Kidney epithelial cell (primary cell): Measurements from ENCODE around the gene PLXND1. TPM values are rescaled to one million over a fixed set of nuclear protein-coding genes. Genes with fewer than 3 reads are reported as not detected.

Experiments
- DNase-seq: peaks from one replicate; pipeline ENCODE4 v3.0.0-alpha.2; 2010; ENCODE audit warnings: low read depth
- H3K27me3 ChIP-seq: 2 replicates; pipeline ENCODE4 v1.6.0; 2011; ENCODE audit warnings: low read length; ENCODE audit not compliant: control insufficient read depth, insufficient read depth
- H3K36me3 ChIP-seq: 2 replicates; pipeline ENCODE4 v1.5.1; 2011; ENCODE audit warnings: low read length; ENCODE audit not compliant: control insufficient read depth, insufficient read depth
- H3K4me3 ChIP-seq: 2 replicates; pipeline ENCODE4 v1.5.1; 2011; ENCODE audit warnings: low read depth, mild to moderate bottlenecking, control low read depth, low read length
- total RNA-seq: library from RNA; depleted of rRNA; stranded (reverse); fragments of >200 nt; gene quantifications from 2 replicates; pipeline ENCODE4 v1.2.3, GENCODE V29; 2015
- TF ChIP-seq, protein P1 (sequence below): IDR thresholded peaks from 2 replicates; pipeline ENCODE4 v1.5.1; 2011; ENCODE audit warnings: mild to moderate bottlenecking, moderate library complexity, low read length, control low read depth, inconsistent platforms; ENCODE audit not compliant: insufficient read depth, poor library complexity, severe bottlenecking

The PLXND1 gene
- total RNA-seq, 1 donor from 2014 or later: 103 TPM

DNA sequence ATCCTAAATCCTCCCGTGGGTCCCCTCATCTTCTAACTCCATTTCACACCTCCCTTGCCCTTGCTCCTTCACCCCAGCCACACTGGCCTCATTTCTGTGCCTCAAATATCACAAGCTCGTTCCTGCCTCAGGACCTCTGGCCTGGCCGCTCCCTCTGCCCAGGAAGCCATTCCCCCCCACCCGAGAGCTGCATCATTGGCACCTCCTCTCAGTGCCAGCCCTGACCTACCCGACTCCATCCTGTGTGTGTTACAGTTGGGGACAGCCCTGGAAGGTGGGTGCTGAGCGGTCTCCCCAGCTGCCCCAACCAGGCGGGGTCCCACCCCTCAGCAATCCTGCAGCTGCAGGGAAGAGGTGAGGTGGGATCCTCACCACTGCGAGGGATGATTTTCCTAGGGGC is 14.5 kb downstream of the PLXND1 start:
- no peaks in the 10 kb centered on the region for H3K36me3 ChIP-seq
- no peak overlapping the region for H3K4me3 ChIP-seq
- TF ChIP-seq, protein P1, sequence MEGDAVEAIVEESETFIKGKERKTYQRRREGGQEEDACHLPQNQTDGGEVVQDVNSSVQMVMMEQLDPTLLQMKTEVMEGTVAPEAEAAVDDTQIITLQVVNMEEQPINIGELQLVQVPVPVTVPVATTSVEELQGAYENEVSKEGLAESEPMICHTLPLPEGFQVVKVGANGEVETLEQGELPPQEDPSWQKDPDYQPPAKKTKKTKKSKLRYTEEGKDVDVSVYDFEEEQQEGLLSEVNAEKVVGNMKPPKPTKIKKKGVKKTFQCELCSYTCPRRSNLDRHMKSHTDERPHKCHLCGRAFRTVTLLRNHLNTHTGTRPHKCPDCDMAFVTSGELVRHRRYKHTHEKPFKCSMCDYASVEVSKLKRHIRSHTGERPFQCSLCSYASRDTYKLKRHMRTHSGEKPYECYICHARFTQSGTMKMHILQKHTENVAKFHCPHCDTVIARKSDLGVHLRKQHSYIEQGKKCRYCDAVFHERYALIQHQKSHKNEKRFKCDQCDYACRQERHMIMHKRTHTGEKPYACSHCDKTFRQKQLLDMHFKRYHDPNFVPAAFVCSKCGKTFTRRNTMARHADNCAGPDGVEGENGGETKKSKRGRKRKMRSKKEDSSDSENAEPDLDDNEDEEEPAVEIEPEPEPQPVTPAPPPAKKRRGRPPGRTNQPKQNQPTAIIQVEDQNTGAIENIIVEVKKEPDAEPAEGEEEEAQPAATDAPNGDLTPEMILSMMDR: no peak
- DNase-seq: no peak
- no peaks in the 10 kb centered on the region for H3K27me3 ChIP-seq

DNA sequence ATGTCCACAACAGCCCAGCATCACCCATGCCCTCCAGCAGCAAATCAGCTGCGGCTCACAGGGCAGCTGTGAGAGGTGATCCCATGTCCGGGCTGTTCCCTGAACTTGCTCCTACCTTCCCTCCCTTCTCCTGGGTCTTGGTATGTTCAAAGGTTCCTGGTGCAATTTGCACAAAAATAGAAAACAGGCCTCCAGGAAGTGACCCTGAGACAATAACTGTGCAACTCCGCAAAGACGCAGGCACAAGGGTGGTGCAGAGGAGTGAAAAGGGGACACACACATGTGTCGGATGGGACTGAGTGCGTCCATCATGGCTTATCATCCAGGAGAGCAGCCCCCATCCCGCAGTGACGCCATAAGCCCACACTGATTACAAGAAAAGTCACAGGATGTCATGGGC is 16.3 kb downstream of the PLXND1 start:
- TF ChIP-seq, protein P1: no peak
- H3K27me3 ChIP-seq: no peaks in the 10 kb centered on the region
- no peak overlapping the region for H3K4me3 ChIP-seq
- H3K36me3 ChIP-seq: no peaks in the 10 kb centered on the region
- no peak for DNase-seq

DNA sequence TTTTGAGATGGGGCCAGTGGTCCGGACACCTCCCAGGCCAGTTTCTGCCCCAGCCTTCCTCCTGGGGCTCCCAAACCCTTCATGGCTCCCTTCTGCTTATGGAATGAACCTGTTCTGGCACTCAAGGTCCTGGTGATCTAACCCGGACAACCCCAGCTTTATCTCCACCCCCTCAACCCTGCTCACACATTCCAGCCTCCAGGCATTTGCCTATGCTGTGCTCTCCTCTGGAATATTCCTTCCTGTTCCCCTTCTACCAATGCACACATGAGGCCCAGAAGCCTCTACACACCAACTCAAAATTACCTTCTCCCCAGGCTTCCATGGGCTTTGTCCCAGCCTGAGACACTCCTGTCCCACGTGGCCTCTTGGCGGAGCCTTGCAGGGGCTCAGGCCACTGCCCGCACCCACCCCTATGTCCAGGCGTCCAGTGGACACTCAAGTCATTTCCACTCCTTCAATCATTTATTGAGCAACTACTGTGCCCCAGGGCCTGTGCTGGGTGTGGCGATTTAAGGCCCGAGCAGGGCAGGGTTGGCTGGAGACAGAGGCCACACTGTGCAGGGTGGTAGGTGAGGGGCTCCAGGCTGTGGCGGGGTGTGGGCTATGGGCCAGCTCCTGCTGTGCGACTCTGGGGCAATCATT is 18.8 kb downstream of the PLXND1 start:
- no peak overlapping the region for H3K4me3 ChIP-seq
- DNase-seq: no peak
- H3K36me3 ChIP-seq: no peaks in the 10 kb centered on the region
- H3K27me3 ChIP-seq: no peaks in the 10 kb centered on the region
- TF ChIP-seq, protein P1: no peak

DNA sequence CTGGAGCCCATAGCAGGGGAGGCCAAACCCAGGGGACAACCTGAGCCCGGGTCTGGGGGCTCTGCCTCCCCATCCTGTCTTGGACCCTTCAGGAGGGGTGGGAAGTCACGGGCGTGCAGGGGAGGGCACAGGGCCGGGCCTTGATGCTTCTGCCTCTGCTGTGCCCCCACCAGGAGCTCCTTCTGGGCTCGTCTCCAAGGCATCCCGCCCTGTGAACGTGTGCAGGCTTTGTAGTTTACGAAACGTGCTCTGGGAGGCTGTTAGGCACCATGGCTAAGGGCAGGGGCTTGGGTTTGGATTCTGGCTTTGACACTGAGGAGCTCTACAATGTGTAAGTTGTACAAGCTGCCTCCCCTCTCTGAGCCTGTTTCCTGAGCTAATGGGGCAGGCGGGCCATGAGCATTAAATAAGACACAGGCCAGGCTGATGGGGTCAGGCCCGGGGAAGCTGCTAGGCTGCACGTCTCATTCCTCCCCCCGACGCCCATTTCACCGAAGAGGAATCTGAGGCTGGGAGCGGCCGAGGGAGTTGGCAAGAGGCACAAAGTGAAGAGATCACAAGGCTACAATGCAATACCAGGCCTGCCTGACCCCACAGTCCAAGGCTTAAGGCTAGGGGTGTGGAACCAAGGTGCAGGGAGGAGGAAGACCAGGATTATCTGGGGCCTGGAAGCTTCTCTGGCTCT is 19.6 kb downstream of the PLXND1 start:
- no peaks in the 10 kb centered on the region for H3K27me3 ChIP-seq
- H3K4me3 ChIP-seq: no peak overlapping the region
- DNase-seq: no peak
- H3K36me3 ChIP-seq: no peaks in the 10 kb centered on the region
- TF ChIP-seq, protein P1: no peak

DNA sequence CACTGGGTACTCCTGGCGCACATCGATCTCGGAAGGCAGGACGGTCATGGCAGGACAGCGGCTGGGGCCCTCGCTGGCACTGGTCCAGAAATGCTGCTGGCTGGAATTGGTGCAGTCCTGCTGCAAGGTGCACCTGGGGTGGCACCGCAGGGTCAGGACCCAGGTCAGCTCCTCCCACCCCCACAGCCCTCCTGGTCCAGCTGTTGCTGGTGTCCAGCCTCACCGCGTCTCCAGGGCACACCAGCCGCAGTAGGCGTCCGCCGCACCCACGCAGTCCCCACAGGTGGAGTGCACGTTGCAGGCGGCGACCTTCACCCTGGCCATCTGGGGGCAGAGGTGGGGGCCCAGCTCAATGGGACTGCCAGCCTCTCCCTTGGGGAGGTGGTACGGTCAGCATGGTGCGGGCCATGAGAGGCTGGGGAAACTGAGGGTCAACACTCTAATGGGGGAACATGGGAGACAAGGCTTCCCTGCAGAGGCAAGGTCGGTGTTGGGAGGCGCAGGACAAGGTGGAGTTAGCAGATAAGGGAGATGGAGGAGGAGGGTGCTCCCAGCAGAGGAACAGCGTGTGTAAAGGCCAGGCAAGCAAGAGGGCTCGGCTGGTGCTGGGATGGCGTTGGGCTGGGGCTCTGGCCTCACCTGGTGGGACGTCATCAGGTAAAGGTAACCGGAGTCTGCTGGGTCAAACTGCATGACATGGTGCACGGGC is 20.4 kb downstream of the PLXND1 start:
- no peak overlapping the region for H3K4me3 ChIP-seq
- H3K36me3 ChIP-seq: no peaks in the 10 kb centered on the region
- DNase-seq: no peak
- no peaks in the 10 kb centered on the region for H3K27me3 ChIP-seq
- TF ChIP-seq, protein P1: no peak

DNA sequence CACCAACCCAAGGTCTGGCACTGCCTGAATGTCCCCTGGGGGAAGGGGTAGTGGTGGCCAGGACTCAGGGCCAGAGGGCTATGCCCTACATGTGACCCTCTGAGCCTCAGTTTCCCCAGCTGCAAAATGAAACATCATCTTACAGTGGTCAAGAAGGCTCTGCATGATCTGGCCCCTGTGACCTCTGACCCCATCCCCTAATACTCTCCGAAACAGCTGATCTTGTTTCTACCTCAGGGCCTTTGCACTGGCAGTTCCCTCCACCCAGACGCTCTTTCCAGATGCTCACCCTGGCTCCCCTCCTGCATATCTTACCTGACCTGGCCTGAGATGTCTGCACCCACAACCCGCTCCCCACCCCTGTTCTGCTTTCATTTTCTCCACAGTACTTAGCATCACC is 21.8 kb downstream of the PLXND1 start:
- TF ChIP-seq, protein P1: no peak
- no peaks in the 10 kb centered on the region for H3K36me3 ChIP-seq

More for the DNA sequence above, 21.8 kb downstream of the PLXND1 start:
- H3K27me3 ChIP-seq: no peaks in the 10 kb centered on the region
- DNase-seq: no peak
- no peak overlapping the region for H3K4me3 ChIP-seq
